ENCODE measurements around the gene KIF26B.

The KIF26B gene

DNA sequence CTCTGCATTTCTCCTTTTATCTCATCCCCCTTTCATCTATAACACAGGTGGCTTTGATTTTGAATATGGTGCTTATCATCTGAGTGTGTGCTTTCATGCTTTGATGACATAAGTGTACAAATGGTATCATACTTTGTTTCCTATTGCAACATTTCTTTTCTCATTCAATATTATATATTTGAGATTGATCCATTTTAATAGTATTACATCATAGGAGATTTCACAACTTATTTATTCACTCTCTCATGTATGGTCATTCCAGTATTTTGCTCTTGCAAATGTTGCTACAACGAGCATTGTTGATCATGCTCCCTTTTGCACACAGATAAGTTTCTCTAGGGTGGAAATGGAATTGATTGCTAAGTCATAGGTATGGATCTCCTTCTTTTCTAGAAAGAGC is 302.8 kb downstream of the KIF26B start:
- Histone ChIP-seq H3K27ac (ENCODE audit: low read length) (no peak overlapping the region), H3K4me1 (ENCODE audit: low read length) (no peaks in the 10 kb centered on the region), H3F3A (ENCODE audit: insufficient read depth, low read length) (no peaks in the 10 kb centered on the region), H3K27me3 (replicated peaks; ENCODE audit: insufficient read depth, low read length) (no peaks in the 10 kb centered on the region), H4K20me1 (ENCODE audit: insufficient read depth, low read length) (no peaks in the 10 kb centered on the region), H3K9me3 (replicated peaks; ENCODE audit: insufficient read depth, low read length) (no peaks in the 10 kb centered on the region), H3K4me2 (ENCODE audit: low read depth, low read length) (no peak overlapping the region), H3K9ac (ENCODE audit: low read length) (no peak overlapping the region), H3K9me2 (replicated peaks; ENCODE audit: insufficient read depth, low read length) (no peaks in the 10 kb centered on the region), H2AFZ (ENCODE audit: low read length) (no peak overlapping the region), H3K36me3 (replicated peaks; ENCODE audit: insufficient read depth, low read length) (no peaks in the 10 kb centered on the region), H3K79me2 (ENCODE audit: low read length) (no peaks in the 10 kb centered on the region), H3K4me3 (ENCODE audit: low read length) (no peak overlapping the region)
- TF ChIP-seq, protein P1, sequence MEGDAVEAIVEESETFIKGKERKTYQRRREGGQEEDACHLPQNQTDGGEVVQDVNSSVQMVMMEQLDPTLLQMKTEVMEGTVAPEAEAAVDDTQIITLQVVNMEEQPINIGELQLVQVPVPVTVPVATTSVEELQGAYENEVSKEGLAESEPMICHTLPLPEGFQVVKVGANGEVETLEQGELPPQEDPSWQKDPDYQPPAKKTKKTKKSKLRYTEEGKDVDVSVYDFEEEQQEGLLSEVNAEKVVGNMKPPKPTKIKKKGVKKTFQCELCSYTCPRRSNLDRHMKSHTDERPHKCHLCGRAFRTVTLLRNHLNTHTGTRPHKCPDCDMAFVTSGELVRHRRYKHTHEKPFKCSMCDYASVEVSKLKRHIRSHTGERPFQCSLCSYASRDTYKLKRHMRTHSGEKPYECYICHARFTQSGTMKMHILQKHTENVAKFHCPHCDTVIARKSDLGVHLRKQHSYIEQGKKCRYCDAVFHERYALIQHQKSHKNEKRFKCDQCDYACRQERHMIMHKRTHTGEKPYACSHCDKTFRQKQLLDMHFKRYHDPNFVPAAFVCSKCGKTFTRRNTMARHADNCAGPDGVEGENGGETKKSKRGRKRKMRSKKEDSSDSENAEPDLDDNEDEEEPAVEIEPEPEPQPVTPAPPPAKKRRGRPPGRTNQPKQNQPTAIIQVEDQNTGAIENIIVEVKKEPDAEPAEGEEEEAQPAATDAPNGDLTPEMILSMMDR (IDR thresholded peaks at IDR 0.05; ENCODE audit: low read length): no peak
- TF ChIP-seq EZH2 (optimal IDR thresholded peaks at IDR 0.05; ENCODE audit: low read depth, low read length) (no peak), EZH2phosphoT487 (IDR thresholded peaks at IDR 0.05; ENCODE audit: low read length) (no peak)
- DNase-seq: no peak

GRCh38 chr1:245458234-245458633 is 303.4 kb downstream of the KIF26B start:
- H3K27me3 ChIP-seq (replicated peaks; ENCODE audit: insufficient read depth, low read length): no peaks in the 10 kb centered on the region
- H2AFZ ChIP-seq (ENCODE audit: low read length): no peak overlapping the region
- no peaks in the 10 kb centered on the region for H3F3A ChIP-seq (ENCODE audit: insufficient read depth, low read length)
- DNase-seq: no peak
- no peaks in the 10 kb centered on the region for H3K79me2 ChIP-seq (ENCODE audit: low read length)
- no peak overlapping the region for H3K4me2 ChIP-seq (ENCODE audit: low read depth, low read length)
- no peak overlapping the region for H3K4me3 ChIP-seq (ENCODE audit: low read length)
- no peak overlapping the region for H3K9ac ChIP-seq (ENCODE audit: low read length)
- H4K20me1 ChIP-seq (ENCODE audit: insufficient read depth, low read length): no peaks in the 10 kb centered on the region
- H3K4me1 ChIP-seq (ENCODE audit: low read length): no peaks in the 10 kb centered on the region
- H3K9me3 ChIP-seq (replicated peaks; ENCODE audit: insufficient read depth, low read length): no peaks in the 10 kb centered on the region
- H3K9me2 ChIP-seq (replicated peaks; ENCODE audit: insufficient read depth, low read length): no peaks in the 10 kb centered on the region
- TF ChIP-seq, protein P1 (IDR thresholded peaks at IDR 0.05; ENCODE audit: low read length): no peak
- TF ChIP-seq EZH2phosphoT487 (IDR thresholded peaks at IDR 0.05; ENCODE audit: low read length) (no peak), EZH2 (optimal IDR thresholded peaks at IDR 0.05; ENCODE audit: low read depth, low read length) (no peak)
- H3K36me3 ChIP-seq (replicated peaks; ENCODE audit: insufficient read depth, low read length): no peaks in the 10 kb centered on the region
- no peak overlapping the region for H3K27ac ChIP-seq (ENCODE audit: low read length)

DNA sequence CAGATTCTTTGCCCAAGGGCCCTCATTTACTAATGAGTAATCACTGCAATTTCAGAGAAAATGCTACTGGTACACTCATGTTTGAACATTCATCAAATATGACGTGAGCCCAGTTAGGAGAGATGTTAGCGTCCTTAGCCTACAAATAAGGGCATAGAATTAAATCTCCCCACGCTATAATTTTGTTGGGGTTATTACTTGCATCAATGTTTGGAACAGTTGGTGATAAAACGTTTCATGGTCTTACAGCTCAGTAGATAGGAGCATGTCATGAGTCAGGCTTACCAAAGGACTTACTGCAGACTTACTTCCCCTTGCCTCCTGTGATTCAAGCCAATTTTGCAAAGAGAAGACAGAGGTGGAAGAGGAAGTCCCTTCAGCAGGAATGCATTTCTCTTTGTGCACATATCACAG is 304.0 kb downstream of the KIF26B start:
- no peaks in the 10 kb centered on the region for H3K9me3 ChIP-seq (replicated peaks; ENCODE audit: insufficient read depth, low read length)
- no peak overlapping the region for H3K9ac ChIP-seq (ENCODE audit: low read length)
- H4K20me1 ChIP-seq (ENCODE audit: insufficient read depth, low read length): no peaks in the 10 kb centered on the region
- H2AFZ ChIP-seq (ENCODE audit: low read length): no peak overlapping the region
- no peaks in the 10 kb centered on the region for H3K4me1 ChIP-seq (ENCODE audit: low read length)
- H3F3A ChIP-seq (ENCODE audit: insufficient read depth, low read length): no peaks in the 10 kb centered on the region
- no peak overlapping the region for H3K4me3 ChIP-seq (ENCODE audit: low read length)
- no peak for TF ChIP-seq EZH2phosphoT487 (IDR thresholded peaks at IDR 0.05; ENCODE audit: low read length)
- no peak for TF ChIP-seq EZH2 (optimal IDR thresholded peaks at IDR 0.05; ENCODE audit: low read depth, low read length)
- TF ChIP-seq, protein P1 (IDR thresholded peaks at IDR 0.05; ENCODE audit: low read length): no peak
- no peak overlapping the region for H3K27ac ChIP-seq (ENCODE audit: low read length)
- H3K27me3 ChIP-seq (replicated peaks; ENCODE audit: insufficient read depth, low read length): no peaks in the 10 kb centered on the region
- H3K36me3 ChIP-seq (replicated peaks; ENCODE audit: insufficient read depth, low read length): no peaks in the 10 kb centered on the region
- H3K4me2 ChIP-seq (ENCODE audit: low read depth, low read length): no peak overlapping the region
- DNase-seq: no peak
- no peaks in the 10 kb centered on the region for H3K79me2 ChIP-seq (ENCODE audit: low read length)
- H3K9me2 ChIP-seq (replicated peaks; ENCODE audit: insufficient read depth, low read length): no peaks in the 10 kb centered on the region

All from MM.1S (cell line).